GM19372 (cell line): ENCODE results near the gene FOXN3.

Experiments used
- ATAC-seq: cut with Tn5 transposase; IDR thresholded peaks from one replicate; pipeline ENCODE4 v1.9.1; 2021; ENCODE audit warnings: mild to moderate bottlenecking, low read depth, moderate library complexity; ENCODE audit not compliant: unreplicated experiment

Gene FOXN3

DNA sequence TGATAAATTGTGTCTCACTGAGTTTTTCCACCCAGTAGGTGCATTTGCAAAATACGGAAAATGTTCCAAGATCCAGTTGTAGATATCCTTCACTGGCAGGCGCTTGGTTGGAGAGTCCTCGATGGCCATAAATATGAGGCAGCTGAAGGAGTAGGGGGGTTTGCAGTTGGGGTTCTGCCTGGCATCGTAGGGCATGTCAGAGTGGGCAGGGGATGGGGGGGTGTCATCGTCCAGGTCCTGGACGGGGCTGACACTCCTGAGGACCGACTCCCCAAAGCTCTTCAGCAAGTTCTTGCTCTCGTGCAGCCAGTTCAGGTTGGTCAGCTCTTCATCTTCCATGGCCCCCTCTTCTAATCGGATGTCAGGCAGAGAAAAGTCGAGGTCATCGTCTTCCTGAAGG is 5.1 kb downstream of the FOXN3 start:
- ATAC-seq: no peak

DNA sequence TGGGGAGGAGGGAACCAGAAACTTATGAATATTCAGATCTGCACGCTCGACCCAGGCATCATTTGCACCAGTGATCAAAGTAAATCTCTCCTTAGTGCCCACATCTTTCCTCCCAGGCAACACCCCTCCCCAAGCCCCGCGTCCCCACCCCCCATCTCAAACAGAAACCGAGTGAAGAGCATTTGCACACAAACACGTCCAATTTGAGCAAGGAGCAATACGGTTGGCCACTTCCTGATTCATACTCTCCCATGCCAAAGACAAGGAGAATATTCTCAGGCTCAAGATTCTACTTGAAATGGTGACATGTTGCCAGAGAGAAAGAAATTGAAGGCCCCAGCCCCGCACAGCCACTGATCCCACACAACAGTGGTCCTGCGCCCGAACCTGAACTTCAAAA is 7.1 kb downstream of the FOXN3 start:
- no peak for ATAC-seq

DNA sequence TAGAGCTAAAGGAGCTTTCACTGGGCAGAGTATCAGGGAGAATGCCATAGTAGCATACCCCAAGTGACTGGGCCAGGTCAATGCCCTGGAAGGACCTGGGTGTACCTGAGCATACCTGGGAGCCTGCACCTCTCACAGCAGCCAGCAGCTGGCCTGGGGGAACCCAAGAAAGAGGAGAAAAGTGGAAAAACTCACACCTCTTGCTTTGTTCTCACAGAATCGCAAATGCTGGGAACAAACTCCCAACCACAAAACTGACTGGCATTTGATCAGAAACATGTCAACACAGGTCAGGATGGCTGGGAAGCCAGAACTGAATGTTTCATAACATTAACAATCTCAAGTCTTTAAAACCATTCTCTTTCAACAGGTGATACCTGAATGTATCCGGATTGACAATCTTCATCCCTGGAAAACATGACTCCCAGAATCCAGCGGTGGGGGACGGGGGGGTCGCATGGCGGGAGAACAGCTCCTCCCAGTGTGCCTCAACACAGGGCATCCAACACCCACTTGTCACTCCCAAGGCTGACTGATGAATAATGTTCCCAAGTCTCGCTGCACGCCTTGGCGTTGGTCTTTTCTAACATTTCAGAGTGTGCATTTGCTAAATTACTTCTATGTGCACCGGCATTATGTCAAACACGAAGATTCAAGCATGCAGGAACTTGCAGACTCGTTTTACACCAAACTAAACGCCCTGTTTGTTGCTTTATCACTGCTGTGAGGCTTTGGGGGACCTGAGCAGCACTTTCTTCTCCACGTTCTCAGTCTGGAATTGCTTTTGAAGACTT is 7.9 kb downstream of the FOXN3 start:
- ATAC-seq: no peak

DNA sequence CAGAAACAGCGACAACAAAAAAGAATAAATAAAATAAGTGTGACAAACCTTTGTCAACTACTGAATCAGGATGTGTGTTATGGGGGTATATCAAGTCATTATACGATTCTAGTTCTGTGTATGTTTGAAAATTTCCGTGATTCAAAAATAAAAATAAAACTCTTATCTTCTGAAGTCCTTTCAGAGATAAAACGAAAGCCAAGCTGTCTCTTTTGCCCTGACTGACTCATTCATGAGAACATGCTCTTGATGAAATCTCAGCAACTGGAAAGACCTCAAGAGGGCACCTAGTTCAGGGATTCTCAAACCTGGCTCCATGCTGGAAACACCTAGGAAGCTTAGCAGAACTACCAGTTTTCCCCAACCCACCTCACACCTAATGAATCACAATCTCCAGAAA is 9.2 kb downstream of the FOXN3 start:
- no peak for ATAC-seq

DNA sequence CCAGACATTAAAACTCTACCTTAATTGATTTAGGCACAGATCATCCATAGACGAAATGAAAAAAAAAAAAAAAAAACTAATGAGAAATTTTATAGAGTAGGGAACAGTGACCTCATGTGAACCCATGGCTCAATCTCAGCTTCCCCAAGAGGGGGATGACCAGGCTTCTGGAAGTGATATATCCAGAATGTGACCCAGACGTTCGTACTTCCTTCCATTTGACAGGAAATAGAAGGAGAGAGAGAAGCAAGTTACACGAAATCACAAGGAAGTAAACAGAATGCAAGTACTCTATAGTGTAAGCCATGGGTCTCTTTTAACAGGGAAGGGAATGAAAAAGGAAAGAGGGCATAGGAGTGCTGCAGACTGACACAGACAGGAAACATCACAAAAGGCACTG is 10.1 kb downstream of the FOXN3 start:
- ATAC-seq: no peak

DNA sequence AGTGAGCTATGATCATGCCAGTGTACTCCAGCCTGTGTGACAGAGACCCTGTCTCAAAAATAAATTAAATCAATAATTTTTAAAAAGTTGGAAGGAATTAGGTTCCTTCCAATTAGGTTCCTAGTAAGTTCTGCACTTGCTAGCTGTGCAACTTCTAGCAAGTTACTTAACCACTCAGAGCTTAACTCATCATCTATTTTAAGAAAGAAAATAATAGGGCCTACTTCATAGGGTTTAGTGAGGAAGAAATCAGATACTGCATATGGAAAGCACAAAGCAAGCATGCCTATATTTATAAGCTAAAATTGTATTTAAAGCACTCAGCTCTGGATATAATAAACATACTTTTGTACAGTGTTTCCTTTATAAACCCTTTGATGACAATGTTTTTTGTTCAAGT is 10.7 kb downstream of the FOXN3 start:
- ATAC-seq: no peak

DNA sequence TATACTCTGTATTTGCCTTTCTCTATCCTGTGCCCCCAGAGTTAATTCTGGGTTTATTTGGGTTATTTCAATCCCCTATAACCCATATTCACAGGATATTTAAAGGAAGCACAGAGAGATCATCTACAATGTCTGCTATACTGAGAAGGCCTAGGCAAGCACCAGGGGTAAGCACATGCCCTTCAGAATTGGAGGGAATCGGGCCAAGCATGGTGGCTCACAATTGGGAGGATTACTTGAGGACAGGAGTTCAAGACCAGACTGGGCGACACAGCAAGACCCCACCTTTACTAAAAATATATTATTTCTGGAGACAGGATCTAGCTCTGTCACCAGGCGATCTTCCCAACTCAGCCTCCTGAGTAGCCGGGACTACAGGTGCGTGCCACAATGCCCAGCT is 11.3 kb downstream of the FOXN3 start:
- ATAC-seq: no peak

DNA sequence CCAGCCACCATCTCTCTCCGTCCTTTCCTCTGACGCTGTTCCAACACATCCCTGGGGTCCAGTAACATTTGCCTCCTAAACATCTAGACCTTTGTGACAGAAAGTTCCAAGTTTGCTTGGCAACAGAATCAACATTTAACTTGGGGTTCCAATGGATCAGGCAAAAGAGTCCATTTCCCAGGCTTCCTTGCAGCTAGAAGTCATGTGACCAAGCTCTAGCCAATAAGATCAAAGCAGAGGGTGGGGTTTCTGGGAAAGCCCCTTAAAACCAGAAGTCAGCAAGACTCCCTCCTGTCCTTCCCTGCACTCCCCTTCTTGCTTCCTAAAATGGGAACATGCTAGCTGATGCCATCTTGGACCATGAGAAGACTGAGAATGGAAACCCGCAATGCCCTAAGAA is 14.7 kb downstream of the FOXN3 start:
- no peak for ATAC-seq

DNA sequence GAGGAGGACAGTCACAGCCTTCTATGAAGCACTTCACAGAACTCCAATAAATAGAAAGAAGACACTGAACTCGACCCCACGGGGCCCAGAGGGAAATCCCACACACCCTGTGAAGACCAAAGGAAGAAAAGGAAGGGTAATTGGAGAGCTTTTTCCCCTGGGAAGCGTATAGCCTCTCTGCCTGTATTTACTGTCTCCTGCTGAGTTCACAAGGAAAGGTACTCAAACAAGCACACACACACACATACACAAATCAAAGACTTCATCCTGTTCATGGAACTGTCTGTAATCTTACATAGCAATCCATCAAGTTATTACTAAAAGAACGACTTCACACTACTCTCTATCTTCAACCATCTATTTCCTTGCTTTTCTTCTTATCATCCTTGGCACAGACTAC is 15.3 kb downstream of the FOXN3 start:
- ATAC-seq: no peak

DNA sequence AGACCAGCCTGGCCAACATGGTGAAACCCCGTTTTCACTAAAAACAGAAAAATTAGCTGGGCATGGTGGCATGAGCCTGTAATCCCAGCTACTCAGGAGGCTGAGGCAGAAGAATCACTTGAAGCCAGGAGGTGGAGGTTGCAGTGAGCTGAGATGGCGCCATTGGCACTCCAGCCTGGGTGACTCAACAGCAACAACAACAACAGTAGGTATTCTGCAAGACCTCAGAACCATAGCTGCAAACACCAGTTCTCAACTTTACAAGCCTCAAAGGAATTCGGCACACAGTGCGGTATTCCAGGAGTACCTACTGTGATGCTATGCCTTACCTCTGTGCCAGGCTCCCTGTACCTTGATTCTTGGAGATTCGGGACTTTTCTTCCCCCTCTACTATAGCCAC is 15.8 kb downstream of the FOXN3 start:
- no peak for ATAC-seq

DNA sequence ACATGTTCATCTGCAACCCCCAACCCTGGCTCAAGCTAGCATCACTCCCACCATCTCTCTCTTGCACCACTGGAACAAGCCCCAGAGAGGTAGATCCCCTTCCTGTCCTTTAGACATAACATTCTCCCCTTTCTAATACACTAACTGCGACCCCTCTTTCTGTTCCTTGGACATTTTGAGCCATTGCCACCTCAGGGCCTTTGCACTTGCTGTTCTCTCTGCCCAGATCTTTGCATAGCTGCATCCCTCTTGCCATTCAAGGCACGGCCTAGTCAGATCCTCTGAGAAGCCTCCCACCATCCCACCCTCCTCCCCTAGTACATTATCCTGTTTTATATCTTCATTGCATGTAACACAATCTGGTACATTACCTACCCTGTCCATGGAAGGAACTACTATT is 16.5 kb downstream of the FOXN3 start:
- no peak for ATAC-seq

DNA sequence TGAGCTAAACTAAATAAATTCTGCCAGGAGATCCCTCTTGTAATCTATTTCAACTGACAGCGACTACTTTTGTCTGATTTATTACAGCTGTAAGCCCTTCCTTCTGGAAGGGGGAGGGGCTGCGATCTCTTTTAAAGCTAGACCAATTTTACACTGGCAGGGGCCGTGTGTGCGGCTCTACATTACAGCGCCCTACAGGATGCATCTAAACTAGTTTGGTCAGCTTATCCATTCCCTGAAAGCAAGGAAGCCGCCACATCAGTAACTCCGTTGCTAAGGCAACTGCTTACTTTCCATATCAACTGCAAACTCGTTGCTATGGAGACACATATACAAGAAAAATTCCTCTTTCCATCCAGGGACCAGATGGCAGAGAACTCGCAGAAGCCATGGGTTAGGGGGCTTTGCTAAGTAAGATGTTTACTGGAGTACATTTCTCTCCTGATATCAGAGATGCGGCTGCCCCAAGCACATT is 17.4 kb downstream of the FOXN3 start:
- no peak for ATAC-seq

DNA sequence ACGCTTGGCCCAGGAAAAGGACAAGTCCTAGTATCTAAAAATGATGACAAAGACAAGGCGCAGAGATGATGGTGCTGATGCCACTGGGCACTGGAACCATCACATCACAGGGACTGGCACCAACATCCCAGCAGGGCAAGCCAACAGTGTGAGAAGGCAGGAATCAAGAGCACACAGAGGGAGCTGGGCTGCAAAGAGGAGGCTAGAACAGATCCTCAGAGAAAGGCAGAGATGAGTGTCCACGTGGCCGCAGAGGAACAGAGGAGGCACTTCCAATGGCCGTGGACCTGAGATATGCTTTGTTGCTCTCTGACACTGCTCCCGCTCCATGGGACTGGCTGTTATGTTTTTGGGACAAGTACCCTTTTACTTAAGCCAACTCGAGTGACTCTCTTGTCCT is 17.9 kb downstream of the FOXN3 start:
- ATAC-seq: no peak

DNA sequence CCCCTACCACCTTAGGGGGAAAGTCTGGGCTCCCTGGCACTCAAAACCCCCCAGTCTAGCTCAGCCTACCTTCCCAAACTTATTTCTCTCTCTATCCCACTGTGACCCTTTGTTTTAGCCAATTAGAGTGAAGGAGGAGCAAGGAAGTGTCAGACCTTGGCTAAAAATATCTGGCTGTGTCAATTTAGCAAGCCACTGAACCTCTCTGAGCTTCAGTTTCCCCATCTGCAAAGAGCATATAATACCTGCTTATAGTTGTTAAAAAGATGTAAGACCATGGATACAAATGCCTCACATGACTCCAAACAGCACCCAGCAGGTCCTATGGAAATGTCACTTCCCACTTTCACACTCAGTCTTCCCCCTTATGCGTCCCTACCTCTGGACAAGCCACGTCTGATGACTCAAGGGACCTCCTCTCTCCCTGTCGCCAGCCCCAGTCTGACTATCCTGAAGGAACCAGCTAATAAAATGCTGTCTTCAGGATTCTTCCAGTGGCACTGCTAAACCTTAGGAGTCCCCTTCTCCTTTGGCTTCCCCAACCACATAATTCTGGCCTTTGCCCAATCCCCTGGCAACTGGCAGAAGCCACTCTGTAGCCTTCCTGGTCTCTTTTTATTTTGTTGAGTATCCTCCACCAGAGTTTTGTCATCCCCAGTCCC is 19.3 kb downstream of the FOXN3 start:
- ATAC-seq: no peak

DNA sequence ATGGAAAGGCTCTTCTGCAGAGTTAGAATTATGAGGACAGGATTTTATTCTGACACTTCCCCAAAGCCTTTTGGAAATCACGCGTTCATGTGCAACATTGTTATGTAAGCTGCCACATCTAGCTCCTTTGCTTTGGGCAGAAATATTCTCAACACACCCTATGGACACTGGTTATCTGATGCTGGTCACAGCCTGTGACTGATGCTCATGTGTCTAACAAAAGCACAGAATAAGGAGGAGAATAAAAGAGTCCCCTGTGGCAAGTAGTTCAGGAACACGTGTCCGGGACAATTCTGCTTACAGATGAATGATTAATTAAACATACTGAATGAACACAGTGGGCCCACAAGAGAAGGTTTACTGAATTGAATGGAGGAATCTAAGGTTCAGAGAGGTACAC is 22.1 kb downstream of the FOXN3 start:
- ATAC-seq: no peak

DNA sequence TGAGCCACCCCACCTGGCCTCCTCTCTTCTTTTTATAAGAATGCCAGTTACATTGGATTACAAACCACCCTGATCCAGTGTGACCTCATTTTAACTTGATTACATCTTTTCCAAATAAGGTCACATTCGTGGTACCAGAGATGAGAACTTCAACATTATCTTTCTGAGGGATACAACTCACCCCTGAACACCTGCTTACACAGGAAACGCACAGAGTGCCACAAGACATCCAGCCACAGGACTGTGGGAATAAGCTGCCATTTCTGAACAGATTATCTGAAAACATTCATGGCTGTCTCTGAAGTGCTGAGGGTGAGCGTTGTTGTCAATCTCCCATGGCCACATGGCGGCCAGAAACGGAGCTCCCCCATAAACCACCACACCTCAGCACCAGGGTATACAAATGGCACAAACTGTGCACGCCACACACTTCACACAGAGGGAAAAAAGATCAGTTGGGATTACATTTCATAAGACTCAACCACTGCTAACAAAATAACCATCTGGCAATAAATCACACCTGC is 23.7 kb downstream of the FOXN3 start:
- no peak for ATAC-seq

DNA sequence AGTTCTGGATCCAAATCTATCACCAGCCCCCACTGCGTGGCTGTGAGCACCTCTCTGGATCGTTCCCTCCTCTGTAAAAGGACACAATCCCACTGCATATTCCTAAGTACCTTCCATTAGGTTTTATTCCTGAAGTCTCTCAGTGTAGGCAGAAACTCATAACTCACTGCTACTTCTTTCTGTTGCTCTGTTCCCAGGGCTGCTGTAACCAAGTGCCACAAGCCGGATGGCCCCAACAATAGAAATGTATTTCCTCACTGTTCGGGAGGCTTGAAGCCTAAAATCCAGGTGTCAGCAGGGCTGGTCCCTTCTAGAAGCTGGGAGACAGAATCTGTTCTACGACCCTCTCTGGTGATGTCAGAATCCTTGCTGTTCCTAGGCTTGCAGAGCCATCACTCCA is 24.9 kb downstream of the FOXN3 start:
- ATAC-seq: no peak

DNA sequence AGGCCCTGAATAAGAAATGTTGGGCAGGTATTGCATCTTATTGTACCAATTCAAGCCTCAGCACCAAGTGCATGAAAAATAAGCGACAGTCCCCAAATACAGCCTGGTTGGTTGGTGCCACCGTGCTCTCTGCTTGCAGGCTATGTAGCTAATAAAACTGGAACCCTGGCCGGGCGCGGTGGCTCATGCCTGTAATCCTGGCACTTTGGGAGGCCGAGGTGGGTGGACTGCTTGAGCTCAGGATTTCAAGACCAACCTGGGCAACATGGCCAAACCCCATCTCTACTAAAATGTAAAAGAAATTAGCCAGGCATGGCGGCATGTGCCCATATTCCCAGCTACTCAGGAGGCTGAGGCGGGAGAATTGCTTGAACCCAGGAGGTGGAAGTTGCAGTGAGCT is 25.5 kb downstream of the FOXN3 start:
- no peak for ATAC-seq

DNA sequence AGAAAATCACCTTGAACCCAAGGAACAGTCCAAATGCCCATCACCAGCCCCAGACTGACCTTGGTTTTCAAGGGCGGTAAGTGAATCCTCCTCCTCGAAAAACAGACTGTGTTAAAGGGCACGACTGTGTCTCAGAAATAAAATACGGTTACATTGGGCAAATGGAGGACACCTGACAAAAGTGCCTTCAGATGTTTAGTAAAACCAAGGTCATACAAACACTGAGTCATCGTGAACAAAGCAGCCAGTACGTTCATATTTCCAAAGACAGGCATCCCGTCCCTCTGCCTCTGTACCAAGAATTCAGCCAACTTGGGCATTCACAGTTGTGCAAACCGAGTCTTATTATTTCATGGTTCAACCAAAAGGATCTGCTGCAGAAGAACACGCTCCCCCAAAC is 25.9 kb downstream of the FOXN3 start:
- no peak for ATAC-seq

DNA sequence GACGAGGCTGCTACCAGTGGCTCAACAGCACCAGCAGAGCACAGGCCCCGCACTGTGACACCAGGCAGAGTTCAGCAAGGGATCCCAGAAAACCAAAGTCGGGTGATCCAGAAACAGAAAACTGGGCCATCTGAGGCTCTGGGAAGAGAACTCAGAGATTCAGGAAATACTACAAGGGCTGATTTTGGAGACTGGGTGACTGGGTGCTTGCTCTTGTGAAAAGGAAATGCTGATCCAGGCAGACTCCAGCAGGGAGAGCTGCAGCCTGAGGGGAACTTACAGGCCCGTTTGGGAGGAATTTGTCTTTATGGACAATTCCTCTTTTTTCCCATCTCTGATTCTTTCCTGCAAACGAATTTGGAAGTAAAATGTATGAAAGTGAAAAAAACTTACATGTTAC is 28.2 kb downstream of the FOXN3 start:
- no peak for ATAC-seq

DNA sequence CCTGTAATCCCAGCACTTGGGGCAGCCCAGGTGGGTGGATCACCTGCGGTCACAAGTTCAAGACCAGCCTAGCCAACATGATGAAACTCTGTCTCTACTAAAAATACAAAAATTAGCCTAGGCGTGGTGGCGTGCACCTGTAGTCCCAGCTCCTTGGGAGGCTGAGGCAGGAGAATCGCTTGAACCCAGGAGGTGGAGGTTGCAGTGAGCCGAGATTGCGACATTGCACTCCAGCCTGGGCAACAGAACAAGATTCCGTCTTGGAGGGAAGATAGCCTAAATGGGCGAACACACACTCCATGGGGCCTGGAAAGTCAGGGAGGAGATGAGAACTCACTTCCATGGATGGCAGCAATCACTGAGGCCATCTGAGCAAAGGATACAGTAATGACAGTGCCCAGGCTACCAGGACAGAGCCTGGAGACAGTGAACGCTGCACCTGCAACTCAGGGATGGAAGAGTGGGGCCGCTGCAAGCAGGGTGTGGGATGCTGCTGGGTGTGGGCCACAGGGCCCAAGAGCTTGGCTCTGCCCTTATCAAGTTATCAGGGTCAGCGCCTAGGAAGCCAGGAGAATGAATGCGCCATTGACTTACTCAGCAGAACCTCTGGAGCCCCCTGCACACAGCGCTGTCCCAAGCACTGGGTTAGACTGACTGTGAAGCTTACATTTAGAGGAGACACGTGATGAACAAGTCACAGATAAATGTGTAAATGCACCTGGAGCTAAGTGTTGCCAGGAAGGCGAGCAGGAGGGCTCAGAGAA is 28.9 kb downstream of the FOXN3 start:
- no peak for ATAC-seq
